ENCODE measurements around the gene FAM20C.
"Not testable (repeated sequence)": the region's sequence is repeated elsewhere in the genome, so short reads cannot be mapped to it uniquely, and the experiment has no call there.

The FAM20C gene

GRCh38 chr7:181738-182137, 10.6 kb upstream of the FAM20C start:
- no peaks in the 10 kb centered on the region for H3K36me3 ChIP-seq (ENCODE audit: insufficient read depth)
- H3K9ac ChIP-seq = no peak overlapping the region
- no peaks in the 10 kb centered on the region for H3K4me1 ChIP-seq (ENCODE audit: low read depth, poor library complexity, severe bottlenecking)
- no peak overlapping the region for H2AFZ ChIP-seq (ENCODE audit: low read depth)
- peaks cover 45% of the 10 kb centered on the region for H3K27me3 ChIP-seq (ENCODE audit: insufficient read depth, low read depth)
- no peak overlapping the region for H3K4me3 ChIP-seq (IDR thresholded peaks at IDR 0.05; ENCODE audit: insufficient read depth, low read depth, low read length)
- no peak overlapping the region for H3K27ac ChIP-seq
- no peak for TF ChIP-seq CTCF (conservative IDR thresholded peaks at IDR 0.05; ENCODE audit: low read depth, low read length)
- no peaks in the 10 kb centered on the region for H3K79me2 ChIP-seq (ENCODE audit: insufficient read depth, low read depth)
- no peaks in the 10 kb centered on the region for H4K20me1 ChIP-seq (ENCODE audit: insufficient read depth)
- H3K4me2 ChIP-seq = no peak overlapping the region

GRCh38 chr7:182502-182901, 9.9 kb upstream of the FAM20C start:
- H3K36me3 ChIP-seq (ENCODE audit: insufficient read depth); H3K4me1 ChIP-seq (ENCODE audit: low read depth, poor library complexity, severe bottlenecking); H3K4me2 ChIP-seq; H3K79me2 ChIP-seq (ENCODE audit: insufficient read depth, low read depth); H4K20me1 ChIP-seq (ENCODE audit: insufficient read depth); H3K9ac ChIP-seq; H3K27ac ChIP-seq; H3K4me3 ChIP-seq (IDR thresholded peaks at IDR 0.05; ENCODE audit: insufficient read depth, low read depth, low read length); H2AFZ ChIP-seq (ENCODE audit: low read depth): not testable (repeated sequence)
- peaks cover 45% of the 10 kb centered on the region for H3K27me3 ChIP-seq (ENCODE audit: insufficient read depth, low read depth)

- Histone ChIP-seq H3K4me2 (no peak overlapping the region), H2AFZ (ENCODE audit: low read depth) (no peak overlapping the region), H3K4me3 (IDR thresholded peaks at IDR 0.05; ENCODE audit: insufficient read depth, low read depth, low read length) (no peak overlapping the region), H3K36me3 (ENCODE audit: insufficient read depth) (no peaks in the 10 kb centered on the region), H3K27me3 (ENCODE audit: insufficient read depth, low read depth) (peaks cover 39% of the 10 kb centered on the region), H3K4me1 (ENCODE audit: low read depth, poor library complexity, severe bottlenecking) (no peaks in the 10 kb centered on the region), H4K20me1 (ENCODE audit: insufficient read depth) (no peaks in the 10 kb centered on the region), H3K9ac (no peak overlapping the region), H3K27ac (no peak overlapping the region), H3K79me2 (ENCODE audit: insufficient read depth, low read depth) (no peaks in the 10 kb centered on the region)
- TF ChIP-seq CTCF (conservative IDR thresholded peaks at IDR 0.05; ENCODE audit: low read depth, low read length) = no peak
These were observed 8.7 kb upstream of the FAM20C start for GRCh38 chr7:183496-184292.

GRCh38 chr7:184294-185264, 7.8 kb upstream of the FAM20C start:
- Histone ChIP-seq H3K4me3 (IDR thresholded peaks at IDR 0.05; ENCODE audit: insufficient read depth, low read depth, low read length) (no peak overlapping the region), H2AFZ (ENCODE audit: low read depth) (no peak overlapping the region), H3K36me3 (ENCODE audit: insufficient read depth) (no peaks in the 10 kb centered on the region)

More at GRCh38 chr7:184294-185264, 7.8 kb upstream of the FAM20C start:
- no peak for TF ChIP-seq CTCF (conservative IDR thresholded peaks at IDR 0.05; ENCODE audit: low read depth, low read length)
- H4K20me1 ChIP-seq (ENCODE audit: insufficient read depth) = no peaks in the 10 kb centered on the region
- no peak overlapping the region for H3K27ac ChIP-seq
- H3K4me1 ChIP-seq (ENCODE audit: low read depth, poor library complexity, severe bottlenecking) = no peaks in the 10 kb centered on the region
- peaks cover 35% of the 10 kb centered on the region for H3K27me3 ChIP-seq (ENCODE audit: insufficient read depth, low read depth)
- H3K4me2 ChIP-seq = no peak overlapping the region
- no peaks in the 10 kb centered on the region for H3K79me2 ChIP-seq (ENCODE audit: insufficient read depth, low read depth)
- no peak overlapping the region for H3K9ac ChIP-seq

All from KMS-11 (cell line).